Psoas muscle (tissue), 8 donors: Measurements from ENCODE around the gene HID1. TPM values are rescaled to one million over a fixed set of nuclear protein-coding genes. Genes with fewer than 3 reads are reported as not detected.

Experiments
- ATAC-seq, 4 donors: fragments of 200-7000 bp; cut with Tn5 transposase; one replicate each; pipeline ENCODE4 v1.9.1; 2020; ENCODE audit warnings: moderate library complexity in 3 of 4, mild to moderate bottlenecking in 2 of 4
- DNase-seq, 2 donors: peaks; one replicate each; pipeline ENCODE4 v3.0.0-alpha.2; 2020
- H3K27ac ChIP-seq: fragments of 200-600 bp; one replicate; pipeline ENCODE4 v1.8.0; 2022
- H3K27me3 ChIP-seq, 3 donors: fragments of 200-600 bp in 1 of 3; one replicate each; pipeline versions ENCODE4 v1.6.1 to v1.8.0; 2013 to 2022; ENCODE audit warnings: low read length in 2 of 3, mild to moderate bottlenecking in 2 of 3, moderate library complexity in 1 of 3; ENCODE audit not compliant: insufficient read depth in 3 of 3
- H3K36me3 ChIP-seq, 2 donors: fragments of 200-600 bp in 1 of 2; one replicate each; pipeline versions ENCODE4 v1.6.1 to v1.8.0; 2013 to 2022; ENCODE audit warnings: low read depth in 1 of 2, mild to moderate bottlenecking in 1 of 2, moderate library complexity in 1 of 2; ENCODE audit not compliant: insufficient read depth in 1 of 2
- H3K4me1 ChIP-seq: fragments of 200-600 bp; one replicate; pipeline ENCODE4 v1.8.0; 2022
- H3K4me3 ChIP-seq: fragments of 200-600 bp; one replicate; pipeline ENCODE4 v1.8.0; 2022; ENCODE audit warnings: mild to moderate bottlenecking
- H3K9me3 ChIP-seq: fragments of 200-600 bp; one replicate; pipeline ENCODE4 v1.8.0; 2022
- CTCF ChIP-seq: fragments of 200-600 bp; IDR thresholded peaks from one replicate; pipeline ENCODE4 v1.8.0; 2022; ENCODE audit warnings: antibody characterized with exemption
- WGBS, 3 donors: extraction: QIAGEN DNeasy Blood & Tissue Kit; methylation state at CpG; one replicate each; pipeline versions ENCODE4 v1.1.6 to v1.1.7; 2013; 5-methylcytosine and 5-hydroxymethylcytosine counted together
- intact Hi-C, 2 donors: fragments of 100-400 bp; cut with DNase I; formaldehyde crosslinking; loops; one replicate each; pipeline versions ENCODE4 v1.11.0 to v1.14.2; 2022
- polyA plus RNA-seq, 3 donors: library from polyadenylated mRNA; stranded (reverse); fragments of 200-250 nt; gene quantifications; one replicate each; pipeline ENCODE4 v1.2.3, GENCODE V29; 2013
- total RNA-seq, 4 donors: library from RNA; stranded (reverse); fragmentation: NEBNext Ultra II Directional in 2 of 4; extraction: Animal tissue kit (Norgen Biotek cat#: 25700) in 2 of 4; gene quantifications; one replicate each; pipeline versions ENCODE4 v1.2.1 to v1.2.4, GENCODE V29; 2021 to 2023
- donor health status: healthy with polysubstance abuse.
- donor health status: DM: no; HTN: no; CAD: no; lungs with moderate emphysema.
- donor health status: Bipolar disorder and iron deficiency.
- donor health status: healthy.
- donor health status: DM: yes; HTN: yes; CAD: no.
- donor health status: DM: no; HTN: no; CAD: no.
- donor health status: DM: no; HTN: no; CAD: no.
- donor health status: DM: yes; HTN: yes; CAD: no.

HID1 gene
- total and polyA plus RNA-seq, 7 donors: 1.7 to 10.4 (median 2.6) TPM

GRCh38 chr17:74904687-74905409 is 67.7 kb downstream of the HID1 start:
- H3K36me3 ChIP-seq: no peaks in the 10 kb centered on the region
- WGBS, 3 donors: 62 to 66% (median 66%) methylated on average over 7 of the region's 7 CpGs
- TF ChIP-seq CTCF: no peak
- H3K9me3 ChIP-seq: no peaks in the 10 kb centered on the region
- no peak for ATAC-seq
- H3K27me3 ChIP-seq: peaks cover 0 to 41% (median 10%) of the 10 kb centered on the region in 3 donors
- no peak overlapping the region for H3K4me3 ChIP-seq
- intact Hi-C loops: loop anchor here in 1 of 2 donors (10.0 kb wide), 1 partner anchor 60 kb away; no protein-coding TSS in a partner anchor
- H3K27ac ChIP-seq: no peak overlapping the region
- DNase-seq: no peak
- H3K4me1 ChIP-seq: no peaks in the 10 kb centered on the region

- Histone ChIP-seq H3K27ac (no peak overlapping the region), H3K36me3 (no peaks in the 10 kb centered on the region), H3K4me3 (no peak overlapping the region), H3K4me1 (no peaks in the 10 kb centered on the region), H3K27me3 (peaks cover 0 to 41% (median 10%) of the 10 kb centered on the region in 3 donors), H3K9me3 (no peaks in the 10 kb centered on the region)
- intact Hi-C loops: loop anchor here in 1 of 2 donors (10.0 kb wide), 1 partner anchor 61 kb away; no protein-coding TSS in a partner anchor
- 60 to 68% (median 66%) methylated on average over 6 of the region's 6 CpGs for WGBS, 3 donors
- no peak for ATAC-seq
- DNase-seq: no peak
- no peak for TF ChIP-seq CTCF
These were observed 68.9 kb downstream of the HID1 start for GRCh38 chr17:74903671-74904070.

- Histone ChIP-seq H3K4me1 (no peaks in the 10 kb centered on the region), H3K36me3 (no peaks in the 10 kb centered on the region), H3K27me3 (peaks cover 0 to 41% (median 10%) of the 10 kb centered on the region in 3 donors), H3K27ac (no peak overlapping the region), H3K9me3 (no peaks in the 10 kb centered on the region), H3K4me3 (no peak overlapping the region)
- 74 to 78% (median 76%) methylated on average over 9 of the region's 9 CpGs for WGBS, 3 donors
- DNase-seq: no peak
- no peak for TF ChIP-seq CTCF
- intact Hi-C loops: loop anchor here in 1 of 2 donors (10.0 kb wide), 1 partner anchor 62 kb away; no protein-coding TSS in a partner anchor
- ATAC-seq: no peak
These were observed 69.5 kb downstream of the HID1 start for GRCh38 chr17:74903034-74903433.

GRCh38 chr17:74901353-74902135 is 71.0 kb downstream of the HID1 start:
- DNase-seq: no peak
- H3K36me3 ChIP-seq: no peaks in the 10 kb centered on the region

More at GRCh38 chr17:74901353-74902135, 71.0 kb downstream of the HID1 start:
- no peak for TF ChIP-seq CTCF
- H3K4me3 ChIP-seq: no peak overlapping the region
- H3K27ac ChIP-seq: no peak overlapping the region
- H3K9me3 ChIP-seq: no peaks in the 10 kb centered on the region
- ATAC-seq: no peak
- H3K27me3 ChIP-seq: peaks cover 0 to 34% (median 10%) of the 10 kb centered on the region in 3 donors
- intact Hi-C loops: loop anchor here in 1 of 2 donors (10.0 kb wide), 1 partner anchor 63 kb away; no protein-coding TSS in a partner anchor
- H3K4me1 ChIP-seq: no peaks in the 10 kb centered on the region
- 73 to 79% (median 75%) methylated on average over 14 of the region's 14 CpGs for WGBS, 3 donors

Other genes starting within 250 kb of the HID1 start
- under 1 TPM; 0.62 to 0.78 (median 0.67) TPM for gene RAB37, start 235.5 kb downstream of the HID1 start, total RNA-seq
- under 1 TPM; 0.69 to 0.82 (median 0.75) TPM for gene RAB37, start 235.5 kb downstream of the HID1 start, polyA plus RNA-seq
- 10 to 100 TPM in 1 of 4 donors, 1 to 10 TPM in 3; 3.9 to 16.6 (median 4.9) TPM for gene NHERF1, start 224.1 kb downstream of the HID1 start, total RNA-seq
- 10 to 100 TPM in 1 of 3 donors, 1 to 10 TPM in 2; 2.4 to 37.1 (median 3.1) TPM for gene NHERF1, start 224.1 kb downstream of the HID1 start, polyA plus RNA-seq
- 10 to 100 TPM; 15.2 to 32.8 (median 19.9) TPM for gene NAT9, start 196.4 kb downstream of the HID1 start, total RNA-seq
- 10 to 100 TPM; 25.8 to 52.5 (median 25.8) TPM for gene NAT9, start 196.4 kb downstream of the HID1 start, polyA plus RNA-seq
- under 1 TPM; 0.20 to 0.74 (median 0.37) TPM for gene GRIN2C, start 112.9 kb downstream of the HID1 start, total RNA-seq
- under 1 TPM; 0.06 to 0.40 (median 0.10) TPM for gene GRIN2C, start 112.9 kb downstream of the HID1 start, polyA plus RNA-seq
- 1 to 10 TPM; 3.0 to 7.9 (median 4.2) TPM for gene FDXR, start 99.8 kb downstream of the HID1 start, total RNA-seq
- 1 to 10 TPM; 3.4 to 4.7 (median 3.7) TPM for gene FDXR, start 99.8 kb downstream of the HID1 start, polyA plus RNA-seq
- not detected for gene FADS6, start 79.1 kb downstream of the HID1 start, total RNA-seq
- under 1 TPM in 1 of 3 donors, not detected in 2; 0.01 TPM for gene FADS6, start 79.1 kb downstream of the HID1 start, polyA plus RNA-seq
- gene USH1G, start 49.5 kb downstream of the HID1 start, total RNA-seq: not detected
- not detected for gene USH1G, start 49.5 kb downstream of the HID1 start, polyA plus RNA-seq
- not detected for gene OTOP2, start 48.5 kb downstream of the HID1 start, total RNA-seq
- not detected for gene OTOP2, start 48.5 kb downstream of the HID1 start, polyA plus RNA-seq
- gene OTOP3, start 36.9 kb downstream of the HID1 start, total RNA-seq: not detected
- gene OTOP3, start 36.9 kb downstream of the HID1 start, polyA plus RNA-seq: under 1 TPM in 1 of 3 donors, not detected in 2; 0.04 TPM
- gene CDR2L, start 14.9 kb upstream of the HID1 start, total RNA-seq: 1 to 10 TPM; 1.4 to 3.4 (median 2.7) TPM
- gene CDR2L, start 14.9 kb upstream of the HID1 start, polyA plus RNA-seq: 1 to 10 TPM; 1.3 to 1.7 (median 1.5) TPM
- gene MRPL58, start 39.9 kb upstream of the HID1 start, total RNA-seq: 10 to 100 TPM; 50.4 to 70.6 (median 59.2) TPM
- gene MRPL58, start 39.9 kb upstream of the HID1 start, polyA plus RNA-seq: 10 to 100 TPM; 64.1 to 80.6 (median 76.2) TPM
- 100 to 1,000 TPM; 409 to 577 (median 500) TPM for gene ATP5PD, start 74.2 kb upstream of the HID1 start, total RNA-seq
- gene ATP5PD, start 74.2 kb upstream of the HID1 start, polyA plus RNA-seq: 100 to 1,000 TPM; 619 to 931 (median 653) TPM
- 10 to 100 TPM; 29.2 to 38.7 (median 35.2) TPM for gene KCTD2, start 74.5 kb upstream of the HID1 start, total RNA-seq
- 10 to 100 TPM; 26.9 to 71.2 (median 29.7) TPM for gene KCTD2, start 74.5 kb upstream of the HID1 start, polyA plus RNA-seq
- 10 to 100 TPM in 1 of 4 donors, 1 to 10 TPM in 3; 5.6 to 10.7 (median 8.1) TPM for gene SLC16A5, start 115.2 kb upstream of the HID1 start, total RNA-seq
- 1 to 10 TPM; 1.2 to 4.5 (median 3.8) TPM for gene SLC16A5, start 115.2 kb upstream of the HID1 start, polyA plus RNA-seq
- gene ARMC7, start 137.2 kb upstream of the HID1 start, total RNA-seq: 1 to 10 TPM; 2.7 to 7.0 (median 3.6) TPM
- gene ARMC7, start 137.2 kb upstream of the HID1 start, polyA plus RNA-seq: 1 to 10 TPM; 3.3 to 6.4 (median 4.9) TPM
- 10 to 100 TPM; 16.4 to 44.2 (median 29.4) TPM for gene NT5C, start 159.0 kb upstream of the HID1 start, total RNA-seq
- 10 to 100 TPM; 19.7 to 84.0 (median 56.3) TPM for gene NT5C, start 159.0 kb upstream of the HID1 start, polyA plus RNA-seq
- gene JPT1, start 181.8 kb upstream of the HID1 start, total RNA-seq: 100 to 1,000 TPM in 2 of 4 donors, 10 to 100 TPM in 2; 50.1 to 232 (median 85.0) TPM
- gene JPT1, start 181.8 kb upstream of the HID1 start, polyA plus RNA-seq: 100 to 1,000 TPM in 1 of 3 donors, 10 to 100 TPM in 2; 79.2 to 164 (median 92.6) TPM
- gene SUMO2, start 210.2 kb upstream of the HID1 start, total RNA-seq: 100 to 1,000 TPM; 161 to 203 (median 185) TPM
- 10 to 100 TPM; 50.1 to 60.4 (median 56.2) TPM for gene SUMO2, start 210.2 kb upstream of the HID1 start, polyA plus RNA-seq
- 10 to 100 TPM; 19.3 to 32.9 (median 22.0) TPM for gene NUP85, start 232.9 kb upstream of the HID1 start, total RNA-seq
- gene NUP85, start 232.9 kb upstream of the HID1 start, polyA plus RNA-seq: 10 to 100 TPM; 15.1 to 24.7 (median 17.1) TPM